Measurements from ENCODE around the gene E2F2.

DNA sequence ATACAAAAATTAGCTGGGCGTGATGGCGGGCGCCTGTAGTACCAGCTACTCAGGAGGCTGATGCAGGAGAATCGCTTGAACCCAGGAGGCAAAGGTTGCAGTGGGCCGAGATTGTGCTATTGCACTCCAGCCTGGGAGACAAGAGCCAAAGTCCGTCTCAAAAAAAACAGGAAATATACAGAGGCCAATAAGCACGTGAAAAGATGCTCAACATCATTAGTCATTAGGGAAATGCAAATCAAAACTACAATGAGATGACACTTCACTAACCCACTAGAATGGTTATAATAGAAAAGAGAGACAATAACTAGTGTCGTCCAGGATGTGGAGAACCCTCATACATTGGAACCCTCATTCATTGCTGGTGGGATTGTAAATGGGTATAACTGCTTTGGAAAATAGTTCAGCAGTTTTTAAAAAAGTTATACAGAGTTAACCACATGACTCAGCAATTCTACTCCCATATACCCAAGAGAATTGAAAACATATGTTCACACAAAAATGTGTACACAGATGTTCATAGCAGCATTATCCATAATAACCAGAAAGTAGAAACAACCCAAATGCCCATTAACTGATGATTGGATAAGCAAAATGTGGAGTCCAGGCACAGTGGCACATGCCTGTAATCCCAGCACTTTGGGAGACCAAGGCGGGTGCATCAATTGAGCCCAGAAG lies 6.4 kb upstream of the E2F2 start:
- TF ChIP-seq, protein P1, sequence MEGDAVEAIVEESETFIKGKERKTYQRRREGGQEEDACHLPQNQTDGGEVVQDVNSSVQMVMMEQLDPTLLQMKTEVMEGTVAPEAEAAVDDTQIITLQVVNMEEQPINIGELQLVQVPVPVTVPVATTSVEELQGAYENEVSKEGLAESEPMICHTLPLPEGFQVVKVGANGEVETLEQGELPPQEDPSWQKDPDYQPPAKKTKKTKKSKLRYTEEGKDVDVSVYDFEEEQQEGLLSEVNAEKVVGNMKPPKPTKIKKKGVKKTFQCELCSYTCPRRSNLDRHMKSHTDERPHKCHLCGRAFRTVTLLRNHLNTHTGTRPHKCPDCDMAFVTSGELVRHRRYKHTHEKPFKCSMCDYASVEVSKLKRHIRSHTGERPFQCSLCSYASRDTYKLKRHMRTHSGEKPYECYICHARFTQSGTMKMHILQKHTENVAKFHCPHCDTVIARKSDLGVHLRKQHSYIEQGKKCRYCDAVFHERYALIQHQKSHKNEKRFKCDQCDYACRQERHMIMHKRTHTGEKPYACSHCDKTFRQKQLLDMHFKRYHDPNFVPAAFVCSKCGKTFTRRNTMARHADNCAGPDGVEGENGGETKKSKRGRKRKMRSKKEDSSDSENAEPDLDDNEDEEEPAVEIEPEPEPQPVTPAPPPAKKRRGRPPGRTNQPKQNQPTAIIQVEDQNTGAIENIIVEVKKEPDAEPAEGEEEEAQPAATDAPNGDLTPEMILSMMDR (IDR thresholded peaks at IDR 0.05), result no peak
- no peak for TF ChIP-seq POLR2A (IDR thresholded peaks at IDR 0.05)

All from thyroid gland (tissue), 4 donors.